ENCODE measurements around the gene EQTN. TPM values are rescaled to one million over a fixed set of nuclear protein-coding genes. Genes with fewer than 3 reads are reported as not detected.

EQTN gene
- total RNA-seq = not detected

GRCh38 chr9:27297050-27297449, at the start of gene EQTN:
TSS of gene EQTN (minus strand) at chr9:27297150. CDS start at chr9:27297055, 95 bp downstream.

Other genes with a start within 250 kb of the EQTN start
- gene TEK, start 187.9 kb downstream of the EQTN start, total RNA-seq = not detected
- gene IFNK, start 227.1 kb upstream of the EQTN start, total RNA-seq = not detected
- gene MOB3B, start 232.7 kb upstream of the EQTN start, total RNA-seq = 1 to 10 TPM; 2.8 to 2.9 TPM

Data from activated naive CD4-positive, alpha-beta T cell treated with anti-CD3 and anti-CD28 coated beads, Interleukin-2, amount 10 ng/mL, durations not matched to agents 5 hours and 36 hours (primary cell).